HG03103 (cell line): ENCODE results near the gene TNFRSF14.
"Not testable (repeated sequence)": the region's sequence is repeated elsewhere in the genome, so short reads cannot be mapped to it uniquely, and the experiment has no call there.

ENCODE experiments used
- ATAC-seq: cut with Tn5 transposase; IDR thresholded peaks from one replicate; pipeline ENCODE4 v1.9.1; 2021; ENCODE audit warnings: low read depth; ENCODE audit not compliant: unreplicated experiment

TNFRSF14 gene

GRCh38 chr1:2537784-2538115 is 18.4 kb upstream of the TNFRSF14 start:
- ATAC-seq: no peak

GRCh38 chr1:2538376-2538775 is 17.8 kb upstream of the TNFRSF14 start:
- ATAC-seq: no peak

DNA sequence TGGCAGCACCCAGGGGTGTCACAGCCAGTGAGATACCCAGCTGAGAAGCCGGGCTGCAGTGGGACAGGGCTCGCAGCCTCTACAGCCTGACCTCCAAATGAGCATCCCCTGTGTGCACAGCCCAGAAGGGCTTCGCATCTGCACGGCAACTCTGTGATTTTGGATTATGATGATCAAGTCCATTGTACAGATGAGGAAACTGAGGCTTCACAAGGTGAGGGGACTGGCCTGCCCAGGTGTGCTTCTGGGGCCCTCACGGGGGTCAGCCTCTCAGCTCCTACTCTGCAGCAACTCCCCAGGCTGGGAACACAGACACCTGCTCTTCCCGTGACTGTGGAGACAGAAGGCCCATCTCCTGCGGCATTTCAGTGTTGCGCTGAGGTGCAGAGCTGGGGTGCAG is 17.3 kb upstream of the TNFRSF14 start:
- ATAC-seq: no peak

DNA sequence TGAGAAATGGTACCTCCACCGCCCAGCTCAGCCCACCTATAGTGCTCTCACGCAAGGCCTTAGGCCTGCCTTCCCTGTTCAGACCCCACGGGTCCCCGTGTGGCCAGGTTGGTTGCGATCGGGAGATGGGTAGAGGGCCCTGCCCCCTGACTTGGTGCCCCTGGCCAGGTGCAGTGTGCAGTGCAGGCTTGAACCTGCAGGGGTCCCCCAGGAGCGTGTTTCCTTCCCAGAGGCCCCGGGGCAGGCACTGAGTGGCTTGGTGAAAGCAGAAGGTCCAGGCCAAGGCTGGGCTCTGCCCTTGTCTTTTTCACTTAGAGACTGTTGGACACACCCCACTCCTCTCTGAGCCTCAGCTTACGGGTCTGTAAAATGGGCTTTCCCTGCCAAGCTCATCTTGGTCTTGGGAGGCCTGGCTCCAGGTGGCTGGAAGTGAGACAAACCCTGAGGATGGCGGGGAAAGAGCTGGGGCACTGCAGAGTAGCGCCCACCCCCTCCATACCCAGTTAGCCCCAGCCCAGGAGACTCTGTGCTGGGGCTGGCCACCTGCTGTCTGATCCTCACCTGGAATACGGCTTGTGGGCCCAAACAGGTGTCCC is 16.8 kb upstream of the TNFRSF14 start:
- ATAC-seq: no peak

DNA sequence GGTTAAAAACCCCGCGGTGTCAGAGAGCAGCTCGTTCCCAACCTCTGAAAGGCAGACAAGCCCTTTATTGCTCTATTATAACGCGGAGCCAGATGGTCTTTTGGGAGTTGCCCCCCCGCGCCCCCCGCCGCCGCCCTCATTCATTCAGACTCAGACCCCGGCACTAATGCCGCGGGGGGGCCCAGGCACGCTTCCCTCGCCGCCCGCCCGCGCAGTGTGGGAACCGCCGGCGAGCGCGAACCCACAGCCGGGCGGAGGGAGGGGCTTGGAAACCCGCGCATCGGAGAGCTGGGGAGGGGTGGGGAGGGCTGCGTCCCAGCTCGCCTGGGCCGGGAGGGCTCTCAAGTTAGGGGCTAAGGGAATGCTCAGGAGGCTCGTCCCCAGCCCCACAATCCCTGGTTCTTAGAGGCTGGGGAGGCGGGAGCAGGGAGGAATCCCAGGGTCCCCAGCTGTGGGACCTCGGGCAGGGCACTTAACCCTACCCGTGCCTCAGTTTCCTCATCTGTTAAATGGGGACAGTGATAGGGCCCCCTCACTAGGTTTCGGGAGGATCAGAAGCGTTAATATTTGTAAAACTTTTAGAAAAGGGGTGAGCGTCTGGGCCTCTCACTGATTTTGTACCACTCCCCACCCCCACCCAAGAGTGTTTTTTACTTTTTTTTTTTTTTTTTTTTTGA is 15.2 kb upstream of the TNFRSF14 start:
- ATAC-seq: no peak

DNA sequence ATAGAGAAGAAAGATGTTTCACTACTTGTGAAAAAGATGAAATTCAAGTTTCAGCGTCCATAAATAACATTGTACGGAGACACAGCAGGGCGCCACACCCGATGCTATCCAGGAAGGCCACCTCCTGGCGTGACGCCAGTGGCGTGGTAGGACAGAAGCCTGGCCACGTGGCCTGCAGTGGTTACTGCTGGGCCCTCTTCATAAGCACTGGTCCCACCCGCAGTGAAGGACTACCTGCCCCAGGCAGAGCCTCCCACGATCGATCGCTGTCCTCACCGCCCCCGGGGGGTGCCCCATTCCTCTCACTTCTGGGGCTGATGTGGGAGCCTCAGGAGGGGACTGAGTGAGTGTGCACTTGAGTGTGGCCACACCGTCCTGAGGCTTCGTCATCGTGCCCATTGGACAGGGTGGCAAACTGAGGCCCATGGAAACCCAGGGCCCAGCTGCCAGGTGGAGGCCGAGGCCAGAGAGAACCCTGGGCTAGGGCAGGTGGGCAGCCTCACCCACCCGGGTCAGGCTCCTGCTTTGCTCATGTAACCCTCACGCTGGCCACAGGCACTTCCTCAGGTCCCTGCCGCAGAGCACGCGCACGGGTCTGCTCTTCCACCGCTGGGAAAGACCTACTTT is 14.4 kb upstream of the TNFRSF14 start:
- ATAC-seq: no peak

- no peak for ATAC-seq
These were observed 13.8 kb upstream of the TNFRSF14 start for GRCh38 chr1:2542246-2542915.

- ATAC-seq: no peak
These were observed 12.6 kb upstream of the TNFRSF14 start for GRCh38 chr1:2543543-2544092.

GRCh38 chr1:2544093-2544874 is 11.9 kb upstream of the TNFRSF14 start:
- ATAC-seq: no peak

- ATAC-seq: no peak
These were observed 11.1 kb upstream of the TNFRSF14 start for GRCh38 chr1:2544875-2545640.

DNA sequence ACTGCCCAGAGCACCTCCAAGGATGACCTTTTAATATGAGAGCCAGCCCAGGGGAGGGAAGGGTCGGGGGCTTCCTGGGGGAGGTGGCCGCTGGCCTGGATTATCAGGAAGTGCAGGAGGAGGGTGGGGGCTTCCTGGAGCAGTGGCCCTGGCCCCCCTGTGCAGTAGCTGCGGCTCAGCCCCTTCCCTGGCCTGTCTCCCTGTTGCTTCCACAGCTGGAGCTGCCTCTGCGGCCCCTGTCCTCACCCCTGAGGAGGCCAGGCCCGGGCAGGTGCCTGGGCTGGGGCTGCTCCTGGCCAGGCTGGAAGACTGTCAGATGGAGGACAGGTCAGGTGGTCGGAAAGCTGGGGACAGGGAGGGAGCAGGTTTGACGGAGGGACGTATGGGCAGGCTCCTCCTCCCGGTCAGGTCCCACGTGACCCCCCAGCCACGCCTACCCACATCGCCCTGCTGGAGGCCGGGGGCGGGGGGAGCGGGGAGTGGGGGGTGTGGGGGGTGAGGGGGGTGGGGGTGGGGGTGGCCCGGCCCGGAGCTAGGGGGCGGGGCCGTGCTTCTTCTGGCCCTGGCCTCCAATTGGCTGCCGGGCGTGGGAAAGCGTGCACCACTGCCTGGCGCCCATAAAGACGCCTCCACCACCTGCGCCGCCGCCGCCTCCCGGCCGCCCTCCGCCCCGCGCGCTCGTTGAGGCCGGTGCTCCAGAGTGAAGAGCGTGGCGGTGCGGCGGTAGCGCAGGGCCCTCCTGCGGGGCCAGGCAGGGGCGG is 10.2 kb upstream of the TNFRSF14 start:
- ATAC-seq: peak; percentile 31

DNA sequence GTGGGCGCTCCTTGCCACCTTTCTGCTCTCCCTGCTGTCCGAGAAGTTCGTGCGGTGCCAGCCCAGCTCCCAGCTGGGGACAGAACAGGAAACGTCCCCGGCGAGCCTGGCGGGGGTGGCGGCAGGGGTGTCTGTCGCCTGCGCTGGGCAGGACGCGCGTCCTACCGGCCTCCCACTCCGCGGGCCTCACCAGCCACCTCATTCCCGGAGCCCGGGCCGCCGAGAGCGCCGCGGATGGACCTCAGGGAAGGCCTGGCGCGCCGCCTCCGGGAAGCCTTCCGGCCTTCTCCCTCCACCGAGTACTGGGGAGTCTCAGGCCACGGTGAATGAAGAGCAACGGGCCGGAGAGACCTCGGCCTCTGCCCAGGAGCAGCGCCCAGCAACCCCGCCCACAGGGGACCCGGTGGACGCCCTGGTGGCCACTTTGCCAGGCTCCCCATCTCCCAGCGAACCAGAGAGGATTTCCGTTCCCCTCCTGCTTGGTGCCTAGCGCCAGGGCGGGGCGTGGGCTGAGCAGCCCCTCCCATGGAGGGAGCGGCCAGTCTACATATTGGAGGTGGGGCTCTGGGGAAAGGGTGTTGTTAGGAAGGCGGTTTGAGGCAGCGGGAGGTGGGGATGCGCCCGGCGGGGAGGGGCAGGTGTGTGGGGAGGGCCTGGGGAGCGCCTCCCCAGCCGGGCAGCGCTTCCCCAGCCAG is 9.5 kb upstream of the TNFRSF14 start:
- ATAC-seq: peak; percentile 29

- peak; percentile 3 for ATAC-seq
These were observed 8.7 kb upstream of the TNFRSF14 start for GRCh38 chr1:2547210-2548067.

DNA sequence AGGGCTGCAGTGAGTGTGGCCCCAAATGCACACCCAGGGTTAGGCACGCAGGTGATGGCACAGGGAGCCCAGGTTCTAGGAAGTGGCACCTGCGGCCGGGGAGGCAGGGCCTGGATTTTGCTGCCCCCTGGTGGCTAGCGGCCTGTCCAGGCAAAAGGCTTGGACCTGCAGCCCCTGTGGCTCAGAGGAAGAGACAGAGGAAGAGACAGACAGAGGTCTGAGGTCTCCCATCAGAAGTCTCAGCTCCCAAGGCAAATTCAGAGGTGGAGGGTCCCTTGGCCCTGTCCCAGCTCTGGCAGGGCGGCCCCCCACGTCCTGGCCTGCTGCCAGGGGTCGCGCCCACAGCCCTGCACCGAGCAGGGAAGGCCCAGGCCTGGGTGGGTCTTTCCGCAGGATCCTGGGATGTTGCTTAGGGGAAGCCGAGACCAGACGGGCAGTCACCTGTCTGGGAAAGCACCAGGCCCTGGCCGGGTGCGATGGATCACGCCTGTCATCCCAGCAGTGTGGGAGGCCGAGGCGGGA is 8.0 kb upstream of the TNFRSF14 start:
- ATAC-seq: no peak

GRCh38 chr1:2549367-2550029 is 6.7 kb upstream of the TNFRSF14 start:
- not testable (repeated sequence) for ATAC-seq

- not testable (repeated sequence) for ATAC-seq
These were observed 5.8 kb upstream of the TNFRSF14 start for GRCh38 chr1:2550309-2550861.

DNA sequence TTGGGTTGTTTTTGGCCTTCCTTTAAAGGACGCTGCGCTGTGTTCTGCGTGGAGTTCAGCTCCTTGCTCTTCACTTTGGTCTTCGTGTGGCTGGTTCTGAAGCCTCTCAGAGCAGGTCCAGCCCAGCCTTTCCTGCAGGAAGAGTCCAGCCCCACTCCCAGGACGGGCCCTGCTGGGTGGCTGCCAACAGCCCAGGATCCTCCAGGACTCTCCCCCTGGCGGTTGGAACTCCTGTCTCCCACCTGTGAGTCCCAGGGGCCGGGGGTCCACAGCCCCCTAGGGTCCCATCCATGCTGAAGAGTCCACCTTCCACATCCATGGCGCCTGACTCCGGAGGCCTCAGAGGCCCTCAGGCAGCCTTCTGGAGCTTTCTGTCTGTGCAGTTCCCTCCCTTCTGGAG is 4.6 kb upstream of the TNFRSF14 start:
- not testable (repeated sequence) for ATAC-seq
